HUDEP-2 (cell line): ENCODE data around the gene C2.
"Not testable (repeated sequence)": the region's sequence is repeated elsewhere in the genome, so short reads cannot be mapped to it uniquely, and the experiment has no call there.

ENCODE experiments used
- DNase-seq, 76 experiments: peaks; one replicate each; lab custom pipeline; 2025; ENCODE audit not compliant: unreplicated experiment in 76 of 76; lab: John Stamatoyannopoulos, UW

C2 gene

DNA sequence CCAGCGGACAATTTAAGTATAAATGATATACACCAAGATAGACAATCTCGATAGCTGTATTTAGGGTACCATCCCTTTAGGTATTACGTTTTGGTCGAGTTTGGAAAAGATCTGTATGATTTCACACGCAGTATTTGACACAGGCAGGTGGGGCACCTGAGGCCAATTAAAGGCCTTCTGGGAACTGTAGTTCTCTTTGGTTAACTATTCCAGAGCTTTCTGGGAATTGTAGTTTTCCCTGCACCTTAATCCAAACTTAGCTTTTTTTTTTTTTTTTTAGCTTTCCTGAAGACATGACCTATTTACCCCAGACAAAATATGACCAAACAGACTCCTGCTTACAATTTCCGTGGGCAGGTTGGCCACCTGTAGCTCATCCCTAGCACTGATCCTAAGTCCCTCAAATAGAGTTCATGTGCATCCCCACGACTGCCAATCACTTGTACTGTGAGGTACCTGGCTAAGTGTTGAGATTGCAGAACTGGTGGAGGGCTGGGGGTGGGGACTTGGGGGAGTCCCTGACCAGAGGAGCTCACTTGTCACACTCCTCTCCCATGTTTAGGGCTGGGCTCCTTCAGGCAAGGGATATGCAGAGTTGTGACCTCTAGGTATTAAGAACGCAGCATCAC lies 29.0 kb upstream of the C2 start:
- peak in 20 of 76 experiments; percentile 18 to 70 (median 40) for DNase-seq

DNA sequence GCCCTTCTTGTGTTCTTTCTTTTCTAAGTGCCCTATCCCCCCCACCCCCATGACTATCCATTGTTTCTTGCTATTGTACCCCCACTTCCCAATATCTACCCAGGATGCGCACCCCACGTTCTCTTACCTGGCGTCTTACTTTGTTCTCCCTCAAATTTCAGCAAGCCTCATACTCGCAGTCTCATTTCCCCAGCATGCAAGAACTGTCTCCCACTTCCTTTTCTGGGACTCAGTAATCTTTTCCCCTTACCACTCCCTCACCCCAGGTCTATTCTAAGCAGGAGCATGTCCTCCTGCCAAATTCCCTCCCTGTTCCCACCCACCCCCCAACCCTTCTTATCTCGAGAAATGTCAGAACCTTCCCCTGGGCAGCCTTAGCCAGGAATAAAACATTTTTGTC lies 28.3 kb upstream of the C2 start:
- DNase-seq, result no peak

DNA sequence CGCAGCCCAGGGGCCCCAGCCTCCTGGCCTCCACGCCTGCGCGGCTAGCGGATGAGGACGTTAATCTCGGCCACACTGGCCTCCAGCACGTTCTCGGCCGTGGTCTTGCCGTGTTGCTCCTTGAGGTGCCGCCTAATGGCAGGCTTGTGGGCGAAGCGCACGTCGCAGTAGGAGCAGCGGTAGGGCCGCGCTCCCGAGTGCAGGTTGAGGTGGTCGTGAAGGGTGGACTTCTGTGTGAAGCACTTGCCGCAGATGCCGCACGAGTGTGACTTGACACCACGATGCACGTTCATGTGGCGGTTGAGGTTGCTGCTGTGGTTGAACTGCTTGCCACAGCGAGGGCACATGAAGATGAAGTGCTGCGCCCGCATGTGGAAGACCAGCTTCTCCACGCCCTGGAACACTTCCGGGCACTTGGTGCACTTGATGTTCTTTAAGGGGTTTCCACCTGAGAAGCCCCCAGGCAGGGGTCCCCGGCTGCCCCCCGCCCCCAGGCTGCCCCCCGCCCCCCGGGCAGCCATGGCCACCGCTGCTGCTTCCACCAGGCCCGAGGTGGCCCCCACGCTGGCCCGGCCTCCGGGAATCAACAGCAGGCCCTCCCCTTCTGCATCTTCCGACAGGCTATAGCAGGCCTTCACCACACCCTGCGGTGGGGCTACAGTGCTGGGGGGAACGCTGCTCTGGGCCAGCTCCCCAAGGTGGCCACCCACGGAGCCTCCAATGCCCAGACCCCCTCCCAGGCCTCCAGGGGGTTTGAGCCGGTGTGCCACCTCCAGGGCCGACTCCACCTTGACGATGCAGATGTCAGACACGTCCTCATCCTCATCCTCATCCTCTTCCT lies 27.4 kb upstream of the C2 start:
- DNase-seq, result no peak

DNA sequence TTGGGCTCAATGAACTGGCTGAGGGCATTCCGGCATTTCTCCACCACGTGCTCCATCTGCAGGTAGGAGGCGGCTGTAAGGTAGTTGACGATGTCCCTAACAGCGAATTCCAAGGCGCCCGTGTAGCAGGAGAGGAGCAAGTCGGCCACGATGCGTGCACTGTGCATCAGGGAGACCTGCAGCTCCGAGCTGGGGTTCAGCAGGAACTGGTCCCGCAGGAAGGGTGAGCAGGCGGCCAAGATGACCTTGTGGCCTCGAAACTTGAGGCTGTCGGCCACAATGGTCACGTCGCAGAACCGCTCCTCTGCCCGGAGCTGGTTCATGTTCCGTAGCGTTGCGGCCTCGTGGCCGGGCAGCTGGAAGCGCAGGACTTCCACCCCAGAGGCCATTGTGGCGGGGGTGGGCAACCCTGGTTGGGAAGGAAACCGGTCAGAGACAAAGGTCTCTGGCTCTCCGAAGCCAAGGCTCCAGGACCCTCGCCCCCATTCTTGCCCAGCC lies 26.6 kb upstream of the C2 start:
- no peak for DNase-seq

DNA sequence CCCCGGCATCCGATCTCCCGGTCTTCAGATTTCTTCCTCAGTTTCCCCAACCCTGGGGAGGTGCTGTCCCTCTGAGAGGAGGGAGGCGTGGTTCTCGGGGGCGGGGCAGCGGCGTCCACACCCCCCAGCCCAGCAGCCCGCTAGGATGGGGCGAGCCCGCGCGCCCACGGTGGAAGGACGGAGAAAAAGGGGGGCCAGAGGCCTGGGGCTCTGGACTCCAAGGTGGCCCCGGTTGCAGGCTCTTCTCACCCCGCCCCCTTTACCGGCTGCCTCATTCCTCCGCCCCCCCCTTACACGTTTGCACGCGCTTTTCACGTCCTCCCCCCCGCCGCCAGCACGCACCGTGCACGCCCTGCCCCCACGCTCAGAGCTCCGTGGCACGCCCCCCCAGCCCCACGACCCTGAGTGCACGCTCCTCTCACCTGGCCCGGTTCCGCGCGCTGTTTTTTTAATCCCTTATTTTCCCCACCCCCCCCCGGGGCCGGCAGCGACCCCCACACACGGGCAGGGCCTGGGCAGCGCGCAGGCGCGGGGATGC lies 26.0 kb upstream of the C2 start:
- DNase-seq, result peak in 44 of 76 experiments; percentile 16 to 73 (median 49)

DNA sequence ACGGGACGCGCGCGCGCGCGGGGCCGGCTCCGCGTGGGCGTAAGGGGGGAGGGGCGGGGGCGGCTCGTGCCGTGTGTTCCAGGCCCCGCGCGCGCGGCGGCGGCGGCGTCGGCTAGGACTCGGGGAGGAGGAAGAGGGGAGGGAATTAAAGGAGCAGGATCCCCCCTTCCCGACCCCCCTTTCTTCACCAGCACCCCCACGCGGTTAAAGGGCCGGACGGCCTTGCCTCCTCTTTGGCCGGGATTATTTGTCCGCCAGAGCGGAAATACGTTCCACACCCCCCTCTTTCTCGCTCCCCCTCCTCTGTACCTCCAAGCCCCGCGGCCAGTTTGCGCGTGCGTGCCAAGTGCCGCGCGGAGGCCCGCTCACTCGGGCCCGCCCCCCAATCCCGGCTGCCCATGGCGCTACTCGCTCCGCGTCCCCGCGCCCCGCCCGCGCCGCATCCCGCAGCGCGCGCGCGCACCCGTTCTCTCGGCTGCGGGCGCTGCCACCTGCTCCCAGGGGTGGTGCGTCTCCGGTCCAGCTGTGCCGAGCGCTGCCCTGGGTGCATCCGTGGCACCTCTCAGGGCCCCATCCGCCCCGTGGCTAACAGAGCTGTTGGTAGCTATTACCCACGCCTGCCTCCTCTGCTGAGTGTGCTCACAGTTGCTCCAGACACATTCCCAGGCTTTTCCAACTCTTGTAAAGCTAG lies 25.4 kb upstream of the C2 start, which contains the start of gene ZBTB12:
Gene ZBTB12, minus strand, starts transcription at position 134 of the 691 bp plus-strand sequence. CDS start 781 bp downstream, outside the sequence.
- DNase-seq, result peak in 71 of 76 experiments; percentile 30 to 94 (median 78)

DNA sequence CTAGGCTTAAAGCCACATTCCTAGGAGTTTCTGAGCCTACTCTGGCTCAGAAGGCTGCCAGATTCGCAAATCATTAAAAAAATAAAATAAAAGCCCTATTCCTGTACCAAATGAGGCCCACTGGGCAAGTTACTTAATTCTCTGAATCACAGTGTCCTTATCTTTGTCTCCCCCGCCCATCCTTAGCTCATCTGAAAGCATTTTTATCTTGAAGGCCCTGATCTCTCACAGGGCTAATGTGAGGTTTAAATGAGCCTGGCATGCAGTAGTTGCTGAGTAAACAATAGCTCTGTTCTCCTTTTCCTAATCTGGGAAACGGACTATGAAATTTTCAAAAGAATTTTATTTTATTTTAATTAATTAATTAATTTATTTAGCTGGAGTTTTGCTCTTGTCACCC lies 23.6 kb upstream of the C2 start:
- DNase-seq, result peak in 17 of 76 experiments; percentile 11 to 54 (median 31)

DNA sequence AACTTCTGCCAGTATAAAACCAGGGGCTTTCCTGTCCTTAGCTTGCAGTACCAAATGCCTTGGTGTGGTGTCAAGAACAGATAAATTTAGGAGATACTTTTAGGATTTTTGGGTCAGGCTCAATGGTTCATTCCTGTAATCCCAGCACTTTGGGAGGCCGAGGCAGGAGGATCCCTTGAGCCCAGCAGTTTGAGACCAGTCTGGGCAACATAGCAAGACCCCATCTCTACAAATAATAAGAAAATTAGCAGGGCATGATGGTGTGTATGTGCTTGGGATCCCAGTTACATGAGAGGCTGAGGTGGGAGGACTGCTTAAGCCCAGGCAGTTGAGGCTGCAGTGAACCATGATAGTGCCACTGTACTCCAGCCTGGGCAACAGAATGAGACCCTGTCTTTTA lies 22.5 kb upstream of the C2 start:
- DNase-seq, result no peak

DNA sequence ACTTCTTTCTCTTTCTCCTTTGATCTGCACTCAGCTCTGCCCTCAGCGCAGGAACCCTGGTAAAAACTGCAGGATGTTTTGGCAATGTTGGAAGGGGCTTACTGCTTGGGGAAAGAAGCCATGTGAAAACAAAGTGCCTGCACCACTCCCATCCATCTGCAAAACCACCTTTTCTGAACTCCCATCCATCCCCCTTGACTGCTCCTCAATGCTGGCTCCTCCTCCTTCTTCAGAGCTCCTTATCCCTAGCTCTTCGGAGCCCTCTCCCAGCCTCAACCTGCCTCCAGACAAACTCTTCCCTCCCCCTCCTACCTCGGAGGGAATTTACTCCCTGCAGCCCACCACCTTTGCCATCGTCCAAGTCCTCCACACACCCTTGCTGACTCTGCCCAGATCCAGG lies 21.4 kb upstream of the C2 start:
- DNase-seq, result no peak

DNA sequence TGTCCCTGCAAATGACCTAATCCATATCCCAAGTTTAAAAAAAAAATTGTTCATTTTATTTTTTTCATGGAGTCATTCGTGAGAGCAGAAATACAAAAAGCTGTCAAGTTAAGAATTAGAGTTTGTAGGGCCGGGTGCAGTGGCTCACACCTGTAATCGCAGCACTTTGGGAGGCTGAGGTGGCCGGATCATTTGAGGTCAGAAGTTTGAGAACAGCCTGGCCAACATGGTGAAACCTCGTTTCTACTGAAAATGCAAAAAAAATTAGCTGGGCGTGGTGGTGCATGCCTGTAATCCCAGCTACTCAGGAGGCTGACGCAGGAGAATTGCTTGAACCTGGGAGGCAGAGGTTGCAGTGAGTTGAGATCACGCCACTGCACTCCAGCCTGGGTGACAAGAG lies 20.8 kb upstream of the C2 start:
- not testable (repeated sequence) for DNase-seq

DNA sequence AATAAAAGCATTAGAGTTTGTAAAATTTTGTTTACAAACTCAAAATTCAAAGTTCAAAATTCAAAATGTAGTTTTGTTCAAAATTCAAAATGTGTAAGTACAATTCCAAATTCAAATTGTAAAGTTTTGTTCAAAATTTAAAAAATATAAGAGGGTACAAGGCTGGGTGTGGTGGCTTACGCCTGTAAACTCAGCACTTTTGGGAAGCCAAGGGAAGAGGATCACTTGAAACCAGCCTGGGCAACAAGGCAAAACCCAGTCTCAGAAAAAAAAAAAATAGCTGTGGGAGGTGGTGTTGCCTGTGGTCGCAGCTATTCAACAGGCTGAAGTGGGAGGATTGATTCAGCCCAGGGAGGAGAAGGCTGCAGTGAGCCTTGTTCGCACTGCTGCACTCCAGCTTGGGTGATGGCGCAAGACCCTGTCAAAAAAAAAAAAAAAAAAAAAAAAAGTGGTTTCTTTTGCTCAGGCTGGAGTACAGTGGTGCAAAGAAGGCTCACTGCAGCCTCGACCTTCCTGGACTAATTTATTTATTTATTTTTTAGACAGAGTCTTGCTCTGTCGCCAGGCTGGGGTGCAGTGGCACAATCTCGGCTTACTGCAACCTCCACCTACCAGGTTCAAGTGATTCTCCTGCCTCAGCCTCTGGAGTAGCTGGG lies 20.2 kb upstream of the C2 start:
- DNase-seq, result peak in 6 of 76 experiments; percentile 22 to 48 (median 32)

DNA sequence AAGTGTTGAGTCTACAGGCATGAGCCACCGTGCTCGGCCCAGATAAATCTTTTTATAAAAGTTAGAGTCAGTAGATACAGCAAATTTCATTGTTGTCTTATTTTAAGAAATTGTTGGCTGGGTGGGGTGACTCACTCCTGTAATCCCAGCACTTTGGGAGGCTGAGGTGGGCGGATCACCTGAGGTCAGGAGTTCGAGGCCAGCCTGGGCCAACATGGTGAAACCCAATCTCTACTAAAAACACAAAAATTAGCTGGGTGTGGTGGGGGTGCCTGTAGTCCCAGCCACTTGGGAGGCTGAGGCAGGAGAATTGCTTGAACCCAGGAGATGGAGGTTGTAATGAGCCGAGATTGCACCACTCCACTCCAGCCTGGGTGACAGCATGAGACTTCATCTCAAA lies 19.3 kb upstream of the C2 start:
- DNase-seq, result not testable (repeated sequence)

DNA sequence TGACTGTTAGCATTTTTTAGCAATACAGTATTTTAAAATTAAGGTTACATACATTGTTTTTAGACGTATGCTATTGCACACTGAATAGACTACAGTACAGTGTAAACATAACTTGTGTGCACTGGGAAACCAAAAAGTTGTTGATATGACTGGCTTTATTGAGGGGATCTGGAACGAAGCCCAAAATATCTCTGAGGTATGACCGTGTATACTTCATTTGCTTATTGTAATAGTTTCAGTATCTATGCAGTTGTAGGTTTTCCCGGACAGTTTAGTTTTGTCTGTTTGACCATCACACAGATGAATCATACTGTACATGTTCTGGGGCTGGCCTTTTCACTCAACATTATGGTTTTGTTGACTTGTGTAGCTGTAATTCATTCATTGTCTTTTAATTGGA lies 18.7 kb upstream of the C2 start:
- no peak for DNase-seq

DNA sequence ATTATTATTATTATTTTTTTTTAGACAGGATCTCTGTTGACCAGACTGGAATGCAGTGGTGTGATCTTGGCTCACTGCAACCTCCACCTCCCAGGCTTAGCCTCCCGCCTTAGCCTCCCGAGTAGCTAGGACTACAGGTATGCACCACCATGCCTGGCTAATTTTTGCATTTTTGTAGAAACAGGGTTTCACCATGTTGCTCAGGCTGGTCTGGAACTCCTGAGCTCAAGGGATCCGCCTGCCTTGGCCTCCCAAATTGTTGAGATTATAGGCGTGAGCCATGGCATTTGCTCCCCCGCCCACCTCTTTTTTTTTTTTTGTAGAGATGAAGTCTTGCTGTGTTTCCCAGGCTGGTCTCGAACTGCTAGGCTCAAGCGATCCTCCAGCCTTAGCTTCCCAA lies 18.2 kb upstream of the C2 start:
- not testable (repeated sequence) for DNase-seq

DNA sequence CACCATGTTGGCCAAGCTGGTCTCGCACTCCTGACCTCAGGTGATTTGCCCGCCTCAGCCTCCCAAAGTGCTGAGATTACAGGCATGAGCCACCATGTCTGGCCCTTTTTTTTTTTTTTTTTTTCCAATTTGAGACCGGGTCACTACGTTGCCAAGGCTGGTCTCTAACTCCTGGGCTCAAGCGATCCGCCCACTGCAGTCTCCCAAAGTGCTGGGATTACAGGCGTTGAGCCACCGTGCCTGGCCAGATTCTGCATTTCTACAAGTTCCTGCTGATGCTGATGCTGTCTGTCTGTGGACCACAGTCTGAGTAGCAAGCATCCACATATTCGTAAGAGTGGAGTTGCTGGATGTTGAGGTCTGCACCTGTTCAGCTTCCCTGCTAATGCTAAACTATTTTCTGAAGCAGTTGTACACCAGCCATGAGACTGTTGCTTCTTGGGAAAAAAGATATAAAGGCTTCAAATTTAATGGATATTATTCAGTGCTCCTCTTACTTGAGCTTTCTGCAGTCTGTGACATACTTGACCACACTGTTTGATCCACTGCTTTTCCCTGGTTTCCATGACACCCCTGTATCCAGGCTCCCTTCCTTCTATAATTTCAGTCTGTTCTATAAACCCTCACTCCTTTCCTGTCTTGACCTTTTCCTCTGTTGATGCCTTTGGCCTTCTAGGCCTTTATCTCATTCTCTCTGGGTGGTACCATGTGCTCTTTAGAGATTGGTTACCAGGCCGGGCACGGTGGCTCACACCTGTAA lies 15.5 kb upstream of the C2 start:
- no peak for DNase-seq

DNA sequence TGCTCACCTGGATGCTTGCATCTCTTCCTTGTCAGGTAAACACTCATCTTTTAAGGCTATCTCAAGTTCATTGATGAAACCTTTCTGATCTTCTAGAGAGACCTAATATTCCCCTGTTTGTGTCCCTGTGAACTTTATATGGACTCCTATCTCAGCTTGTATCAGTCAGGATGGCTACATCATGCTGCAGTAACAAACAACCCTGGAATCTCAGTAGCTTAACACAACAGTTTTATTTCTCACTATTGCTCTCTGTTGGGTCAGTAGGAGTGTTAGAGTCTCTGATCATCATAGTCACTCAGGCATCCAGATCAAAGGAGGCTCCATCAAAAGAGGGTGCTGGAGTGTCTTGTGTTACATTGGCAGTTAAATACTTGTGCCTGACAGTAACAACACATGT lies 12.2 kb upstream of the C2 start:
- DNase-seq, result no peak

DNA sequence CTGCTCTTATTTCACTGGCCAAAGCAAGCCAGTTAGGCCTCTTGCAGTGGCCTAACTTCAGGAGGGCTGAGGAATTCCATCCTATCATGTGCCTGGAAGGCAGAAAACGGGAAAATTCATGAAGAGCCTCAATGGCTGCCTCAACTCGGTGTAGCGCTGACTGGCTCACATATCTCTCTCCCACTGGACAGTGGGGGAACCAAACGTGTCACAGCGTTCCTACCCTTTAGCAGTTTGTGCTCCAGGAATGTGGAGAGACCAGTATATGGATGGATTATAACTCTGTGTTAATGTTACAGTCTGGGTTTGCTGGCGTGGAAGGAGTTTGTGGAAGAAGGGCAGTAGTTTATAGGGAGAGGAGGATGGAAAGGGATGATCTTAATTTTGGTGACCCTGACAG lies 11.8 kb upstream of the C2 start:
- no peak for DNase-seq

DNA sequence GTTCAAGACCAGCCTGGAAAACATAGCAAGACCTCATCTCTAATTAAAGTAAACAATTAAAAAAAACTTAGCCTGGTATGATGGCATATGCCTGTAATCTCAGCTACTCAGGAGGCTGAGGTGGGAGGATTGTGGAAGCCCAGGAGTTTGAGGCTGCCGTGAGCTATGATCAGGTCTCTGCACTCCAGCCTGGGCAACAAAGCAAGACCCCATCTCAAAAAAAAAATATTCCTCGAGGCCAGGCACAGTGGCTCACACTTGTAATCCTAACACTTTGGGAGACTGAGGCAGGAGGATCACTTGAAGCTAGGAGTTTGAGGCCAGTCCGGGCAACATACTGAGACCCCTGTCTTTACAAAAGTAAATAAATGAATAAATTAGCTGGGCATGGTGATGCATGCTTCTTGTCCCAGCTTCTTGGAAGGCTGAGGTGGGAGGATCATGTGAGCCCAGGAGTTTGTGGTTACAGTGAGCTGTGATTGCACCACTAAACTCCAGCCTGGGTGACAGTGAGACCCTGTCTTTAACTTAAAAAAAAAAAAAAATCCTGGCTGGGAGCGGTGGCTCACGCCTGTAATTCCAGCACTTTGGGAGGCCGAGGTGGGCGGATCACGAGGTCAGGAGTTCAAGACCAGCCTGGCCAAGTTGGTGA lies 9.3 kb upstream of the C2 start:
- DNase-seq, result no peak

DNA sequence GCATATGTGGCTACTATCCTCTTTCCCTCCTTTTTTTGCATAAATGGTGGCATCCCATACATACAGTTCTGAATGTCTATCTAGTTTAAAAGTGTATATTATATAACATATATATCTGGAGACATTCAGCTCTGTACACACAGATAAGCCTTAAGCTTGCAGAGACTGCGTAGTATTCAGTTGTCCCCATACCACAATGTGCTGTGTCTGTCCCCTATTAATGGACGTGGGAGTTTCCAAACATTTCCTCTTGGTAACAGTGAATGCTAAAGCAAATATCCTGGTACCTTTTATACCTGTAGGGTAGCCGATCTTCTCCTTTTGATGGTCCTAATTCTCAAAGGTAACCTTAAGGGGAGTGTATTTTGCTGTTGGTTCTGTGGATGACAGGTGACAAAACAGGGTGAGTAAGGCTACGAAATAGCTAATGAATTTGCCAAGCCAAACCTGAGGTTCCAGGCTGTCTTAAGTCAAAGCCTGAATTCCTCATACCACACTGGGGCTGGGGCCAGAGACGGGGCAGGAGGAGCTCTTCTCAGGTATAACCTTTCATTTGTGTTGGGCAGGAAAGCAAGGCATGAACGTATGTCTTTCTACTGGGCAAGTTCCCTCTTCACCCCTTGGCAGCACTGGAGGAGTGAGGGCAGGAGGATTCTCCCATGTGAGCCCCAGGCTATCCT lies 7.8 kb upstream of the C2 start:
- DNase-seq, result no peak
